IMR-90 (cell line): ENCODE data around the gene AFF2. TPM values are rescaled to one million over a fixed set of nuclear protein-coding genes. Genes with fewer than 3 reads are reported as not detected.

Experiments
- ATAC-seq: fragments of 200-7000 bp; cut with Tn5 transposase; 2 replicates; pipeline ENCODE4 v1.9.1; 2020; ENCODE audit warnings: low read depth, mild to moderate bottlenecking, moderate library complexity
- BruUV-seq: library from RNA; stranded (reverse); fragments of 400-500 nt; replicated peaks from 2 replicates; lab custom pipeline; 2021; lab: Mats Ljungman, UMichigan
- CTCF ChIA-PET: fragments of 300-600 bp; formaldehyde crosslinking; extraction: SDS; loops from one replicate; lab custom pipeline; 2021; ENCODE audit warnings: antibody characterized with exemption; lab: Yijun Ruan, JAX
- POLR2A ChIA-PET: fragments of 300-600 bp; sonication (Branson Sonifier 250); formaldehyde crosslinking; loops from one replicate; lab custom pipeline; 2022; ENCODE audit warnings: antibody characterized with exemption; ENCODE audit not compliant: unreplicated experiment; lab: Charles Lee
- DNase-seq: peaks from one replicate; pipeline ENCODE4 v3.0.0; 2013
- H2AFZ ChIP-seq: replicated peaks from 2 replicates; pipeline ENCODE3; 2013; ENCODE audit warnings: low read length, mild to moderate bottlenecking; ENCODE audit not compliant: poor library complexity
- H2AK5ac ChIP-seq: 2 replicates; pipeline ENCODE4 v1.6.1; 2013; ENCODE audit warnings: low read depth, low read length, inconsistent platforms
- H2AK9ac ChIP-seq: replicated peaks from 2 replicates; pipeline ENCODE3; 2013; ENCODE audit warnings: mild to moderate bottlenecking, low read depth, low read length, moderate library complexity; ENCODE audit not compliant: poor library complexity
- H2BK120ac ChIP-seq: 2 replicates; pipeline ENCODE4 v1.6.1; 2013; ENCODE audit warnings: low read depth, low read length, inconsistent platforms
- H2BK15ac ChIP-seq: 3 replicates; pipeline ENCODE4 v1.6.1; 2013; ENCODE audit warnings: low read depth, low read length, inconsistent platforms
- H2BK20ac ChIP-seq: 2 replicates; pipeline ENCODE4 v1.6.1; 2013; ENCODE audit warnings: low read depth, mild to moderate bottlenecking, inconsistent platforms, low read length, moderate library complexity
- H2BK5ac ChIP-seq: 2 replicates; pipeline ENCODE4 v1.6.1; 2013; ENCODE audit warnings: mild to moderate bottlenecking, low read depth, low read length, inconsistent platforms; ENCODE audit not compliant: poor library complexity, severe bottlenecking
- H3K14ac ChIP-seq: replicated peaks from 2 replicates; pipeline ENCODE4 v1.6.1; 2013; ENCODE audit warnings: low read depth, low read length, inconsistent platforms
- H3K18ac ChIP-seq: 2 replicates; pipeline ENCODE4 v1.6.1; 2013; ENCODE audit warnings: low read depth, low read length, control low read depth
- H3K23ac ChIP-seq: 2 replicates; pipeline ENCODE4 v1.6.1; 2013; ENCODE audit warnings: low read depth, low read length, inconsistent platforms
- H3K27ac ChIP-seq: 2 replicates; pipeline ENCODE4 v1.5.1; 2013; ENCODE audit warnings: mild to moderate bottlenecking, control low read depth, low read length; ENCODE audit not compliant: insufficient read depth
- H3K27me3 ChIP-seq: 2 replicates; pipeline ENCODE4 v1.6.1; 2013; ENCODE audit warnings: low read length; ENCODE audit not compliant: control insufficient read depth, insufficient read depth
- H3K36me3 ChIP-seq: 2 replicates; pipeline ENCODE4 v1.6.1; 2013; ENCODE audit warnings: low read length, mixed read lengths; ENCODE audit not compliant: control insufficient read depth, insufficient read depth
- H3K4ac ChIP-seq: 2 replicates; pipeline ENCODE4 v1.6.1; 2013; ENCODE audit warnings: low read depth, low read length, inconsistent platforms
- H3K4me1 ChIP-seq: 2 replicates; pipeline ENCODE4 v1.6.1; 2013; ENCODE audit warnings: low read length, mixed read lengths; ENCODE audit not compliant: control insufficient read depth, insufficient read depth
- H3K4me2 ChIP-seq: 2 replicates; pipeline ENCODE4 v1.6.1; 2013; ENCODE audit warnings: low read depth, mild to moderate bottlenecking, control low read depth, low read length, moderate library complexity
- H3K4me3 ChIP-seq: 2 replicates; pipeline ENCODE4 v1.5.1; 2013; ENCODE audit warnings: low read depth, mild to moderate bottlenecking, control low read depth, low read length, moderate library complexity; ENCODE audit not compliant: insufficient read depth
- H3K56ac ChIP-seq: 2 replicates; pipeline ENCODE4 v1.6.1; 2013; ENCODE audit warnings: low read length, inconsistent platforms; ENCODE audit not compliant: insufficient read depth; ENCODE audit errors: extremely low read depth
- H3K79me1 ChIP-seq, 2 experiments: 2 replicates each; pipeline ENCODE4 v1.6.1; 2013; ENCODE audit warnings: low read length in 2 of 2, inconsistent platforms in 1 of 2, low read depth in 1 of 2
- H3K9ac ChIP-seq: 2 replicates; pipeline ENCODE4 v1.6.1; 2013; ENCODE audit warnings: low read depth, low read length, control low read depth
- H3K9me1 ChIP-seq: 2 replicates; pipeline ENCODE4 v1.6.1; 2013; ENCODE audit warnings: low read length, inconsistent platforms; ENCODE audit not compliant: insufficient read depth
- H3K9me3 ChIP-seq: 2 replicates; pipeline ENCODE4 v1.6.1; 2013; ENCODE audit warnings: low read length; ENCODE audit not compliant: control insufficient read depth, insufficient read depth
- H4K20me1 ChIP-seq: 2 replicates; pipeline ENCODE4 v1.6.1; 2013; ENCODE audit warnings: low read length, inconsistent platforms; ENCODE audit not compliant: insufficient read depth
- H4K5ac ChIP-seq: 2 replicates; pipeline ENCODE4 v1.6.1; 2013; ENCODE audit warnings: mild to moderate bottlenecking, low read depth, low read length, control low read depth
- H4K8ac ChIP-seq, 2 experiments: 2 replicates each; pipeline ENCODE4 v1.6.1; 2013; ENCODE audit warnings: low read depth in 2 of 2, low read length in 2 of 2, control low read depth in 1 of 2, inconsistent platforms in 1 of 2
- H4K91ac ChIP-seq: 2 replicates; pipeline ENCODE4 v1.6.1; 2013; ENCODE audit warnings: low read depth, low read length, inconsistent platforms; ENCODE audit not compliant: insufficient read depth
- BHLHE40 ChIP-seq: fragments of 150-350 bp; IDR thresholded peaks from 2 replicates; pipeline ENCODE4 v1.6.1; 2016; ENCODE audit warnings: mild to moderate bottlenecking, low read depth, low read length
- CEBPB ChIP-seq: IDR thresholded peaks from 2 replicates; pipeline ENCODE4 v1.6.1; 2012; ENCODE audit warnings: low read depth, low read length, improper control_type of control experiment
- CHD1 ChIP-seq: IDR thresholded peaks from 2 replicates; pipeline ENCODE4 v1.6.1; 2012; ENCODE audit warnings: low read depth, low read length, improper control_type of control experiment
- FOS ChIP-seq: fragments of 150-350 bp; IDR thresholded peaks from 2 replicates; pipeline ENCODE4 v1.6.1; 2016; ENCODE audit warnings: low read depth, low read length
- MAFK ChIP-seq: IDR thresholded peaks from 2 replicates; pipeline ENCODE4 v1.6.1; 2012; ENCODE audit warnings: low read depth, low read length, improper control_type of control experiment
- MAZ ChIP-seq: IDR thresholded peaks from 2 replicates; pipeline ENCODE4 v1.6.1; 2012; ENCODE audit warnings: low read depth, mild to moderate bottlenecking, low read length, improper control_type of control experiment, moderate library complexity, borderline replicate concordance
- MXI1 ChIP-seq: IDR thresholded peaks from 2 replicates; pipeline ENCODE4 v1.6.1; 2012; ENCODE audit warnings: low read depth, mild to moderate bottlenecking, low read length, moderate library complexity, borderline replicate concordance
- NFE2L2 ChIP-seq: fragments of 150-350 bp; IDR thresholded peaks from 2 replicates; pipeline ENCODE4 v1.6.1; 2016; ENCODE audit warnings: low read depth, mild to moderate bottlenecking, low read length
- POLR2A ChIP-seq: IDR thresholded peaks from 2 replicates; pipeline ENCODE4 v1.6.1; 2012; ENCODE audit warnings: mild to moderate bottlenecking, low read depth, low read length
- RFX5 ChIP-seq: IDR thresholded peaks from 2 replicates; pipeline ENCODE4 v1.8.0; 2012; ENCODE audit warnings: low read depth, mild to moderate bottlenecking, low read length, moderate library complexity
- WGBS, 2 experiments: methylation state at CpG; one replicate each; pipeline versions ENCODE4 v1.1.5 to v1.1.7; 2013; ENCODE audit warnings: missing lambda C conversion rate in 2 of 2; ENCODE audit not compliant: insufficient read length in 1 of 2; ENCODE audit errors: extremely low coverage in 2 of 2; 5-methylcytosine and 5-hydroxymethylcytosine counted together
- dilution Hi-C: fragments of 300-500 bp; cut with HindIII; formaldehyde crosslinking; loops from one replicate; pipeline ENCODE4 v1.14.3; 2018; ENCODE audit warnings: low sequenced_read_pairs; ENCODE audit not compliant: unreplicated experiment
- in situ Hi-C: fragments of 300-500 bp; cut with MboI; formaldehyde crosslinking; loops from 3 replicates; pipeline ENCODE4 v1.14.3; 2019; ENCODE audit warnings: low sequenced_read_pairs, inconsistent platforms, mixed read lengths
- intact Hi-C: fragments of 100-400 bp; cut with micrococcal nuclease; formaldehyde crosslinking; loops from 2 replicates; pipeline ENCODE4 v1.10.0; 2022
- polyA plus RNA-seq, 3 experiments: library from polyadenylated mRNA; depleted of rRNA; stranded (reverse); fragments of >200 nt; gene quantifications; 2 replicates each; pipeline ENCODE4 v1.2.3, GENCODE V29; 2012; ENCODE audit warnings: low replicate concordance in 1 of 3
- total RNA-seq: library from RNA; depleted of rRNA; stranded (reverse); fragments of >200 nt; gene quantifications from 2 replicates; pipeline ENCODE4 v1.2.3, GENCODE V29; 2012
- TF ChIP-seq, protein P1 (sequence below): conservative IDR thresholded peaks from 2 replicates; pipeline ENCODE4 v1.5.1; 2012; ENCODE audit warnings: mild to moderate bottlenecking, low read depth, low read length, improper control_type of control experiment
- TF ChIP-seq, protein P2 (sequence below): fragments of 150-350 bp; IDR thresholded peaks from 2 replicates; pipeline ENCODE4 v1.6.1; 2017; ENCODE audit warnings: mild to moderate bottlenecking, antibody characterized with exemption, low read length, low read depth

The AFF2 gene
- total and polyA plus RNA-seq, 2 of the 4 experiments (the other 2 are of a cell fraction), result 0.15 to 0.72 TPM

DNA sequence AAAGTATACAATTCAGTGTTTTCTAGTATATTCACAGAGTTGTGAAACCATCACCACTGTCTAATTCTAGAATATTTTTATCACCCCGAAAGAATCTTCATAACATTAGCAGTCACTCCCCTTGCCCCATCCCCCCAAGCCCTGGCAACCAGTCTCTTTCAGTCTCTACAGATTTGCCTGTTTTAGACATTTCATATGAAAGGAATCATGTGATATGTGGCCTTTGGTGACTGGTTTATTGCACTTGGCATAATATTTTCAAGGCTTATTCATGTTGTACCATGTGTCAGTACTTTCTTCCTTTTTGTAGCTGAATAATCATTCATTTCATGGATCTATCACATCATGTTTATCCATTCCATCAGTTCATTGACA, 371.7 kb downstream of the AFF2 start:
- H3K23ac ChIP-seq, result no peak overlapping the region
- no peak overlapping the region for H4K8ac ChIP-seq
- no peaks in the 10 kb centered on the region for H4K20me1 ChIP-seq
- H3K9me3 ChIP-seq, result no peaks in the 10 kb centered on the region
- H3K27me3 ChIP-seq, result no peaks in the 10 kb centered on the region
- H3K36me3 ChIP-seq, result no peaks in the 10 kb centered on the region
- H3K14ac ChIP-seq, result no peak overlapping the region
- CTCF ChIA-PET, result no interaction called here
- no peak overlapping the region for H2BK20ac ChIP-seq
- H3K9ac ChIP-seq, result no peak overlapping the region
- H3K4me3 ChIP-seq, result no peak overlapping the region
- intact Hi-C loops, result no loop called here
- no peak overlapping the region for H2BK15ac ChIP-seq
- H3K9me1 ChIP-seq, result no peaks in the 10 kb centered on the region
- no peak overlapping the region for H2AK5ac ChIP-seq
- BruUV-seq, result no TSS peak
- H3K4me1 ChIP-seq, result 0 out of 2 replicates have a peak, but pooled peaks cover 1% of the 10 kb centered on the region
- in situ Hi-C loops, result no loop called here
- H3K18ac ChIP-seq, result no peak overlapping the region
- TF ChIP-seq, protein P1, sequence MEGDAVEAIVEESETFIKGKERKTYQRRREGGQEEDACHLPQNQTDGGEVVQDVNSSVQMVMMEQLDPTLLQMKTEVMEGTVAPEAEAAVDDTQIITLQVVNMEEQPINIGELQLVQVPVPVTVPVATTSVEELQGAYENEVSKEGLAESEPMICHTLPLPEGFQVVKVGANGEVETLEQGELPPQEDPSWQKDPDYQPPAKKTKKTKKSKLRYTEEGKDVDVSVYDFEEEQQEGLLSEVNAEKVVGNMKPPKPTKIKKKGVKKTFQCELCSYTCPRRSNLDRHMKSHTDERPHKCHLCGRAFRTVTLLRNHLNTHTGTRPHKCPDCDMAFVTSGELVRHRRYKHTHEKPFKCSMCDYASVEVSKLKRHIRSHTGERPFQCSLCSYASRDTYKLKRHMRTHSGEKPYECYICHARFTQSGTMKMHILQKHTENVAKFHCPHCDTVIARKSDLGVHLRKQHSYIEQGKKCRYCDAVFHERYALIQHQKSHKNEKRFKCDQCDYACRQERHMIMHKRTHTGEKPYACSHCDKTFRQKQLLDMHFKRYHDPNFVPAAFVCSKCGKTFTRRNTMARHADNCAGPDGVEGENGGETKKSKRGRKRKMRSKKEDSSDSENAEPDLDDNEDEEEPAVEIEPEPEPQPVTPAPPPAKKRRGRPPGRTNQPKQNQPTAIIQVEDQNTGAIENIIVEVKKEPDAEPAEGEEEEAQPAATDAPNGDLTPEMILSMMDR, result no peak
- TF ChIP-seq POLR2A (no peak), MAFK (no peak), MAZ (no peak), MXI1 (no peak), RFX5 (no peak), FOS (no peak), CEBPB (no peak), NFE2L2 (no peak), BHLHE40 (no peak), CHD1 (no peak)
- TF ChIP-seq, protein P2, sequence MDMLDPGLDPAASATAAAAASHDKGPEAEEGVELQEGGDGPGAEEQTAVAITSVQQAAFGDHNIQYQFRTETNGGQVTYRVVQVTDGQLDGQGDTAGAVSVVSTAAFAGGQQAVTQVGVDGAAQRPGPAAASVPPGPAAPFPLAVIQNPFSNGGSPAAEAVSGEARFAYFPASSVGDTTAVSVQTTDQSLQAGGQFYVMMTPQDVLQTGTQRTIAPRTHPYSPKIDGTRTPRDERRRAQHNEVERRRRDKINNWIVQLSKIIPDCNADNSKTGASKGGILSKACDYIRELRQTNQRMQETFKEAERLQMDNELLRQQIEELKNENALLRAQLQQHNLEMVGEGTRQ, result no peak
- no peak overlapping the region for H2BK120ac ChIP-seq
- no peak overlapping the region for H3K4ac ChIP-seq
- H2AK9ac ChIP-seq, result no peak overlapping the region
- H3K79me1 ChIP-seq, result no peaks in the 10 kb centered on the region
- ATAC-seq (no peak), DNase-seq (no peak)
- no peak overlapping the region for H4K91ac ChIP-seq
- no CpG with 5 or more reads among the region's 1 CpG for WGBS, 2 experiments
- H3K56ac ChIP-seq, result no peak overlapping the region
- H3K27ac ChIP-seq, result no peak overlapping the region
- POLR2A ChIA-PET, result no interaction called here
- no peak overlapping the region for H4K5ac ChIP-seq
- dilution Hi-C loops, result no loop called here
- no peak overlapping the region for H2BK5ac ChIP-seq
- H2AFZ ChIP-seq, result no peak overlapping the region
- no peak overlapping the region for H3K4me2 ChIP-seq
